WI38 (cell line): Measurements from ENCODE around the gene COL4A2.

Experiments
- H3K4me3 ChIP-seq: 2 replicates; pipeline ENCODE4 v1.5.1; 2011; ENCODE audit warnings: low read depth, mild to moderate bottlenecking, control low read depth, low read length
- TF ChIP-seq, protein P1 (sequence below): IDR thresholded peaks from 2 replicates; pipeline ENCODE4 v1.5.1; 2012; ENCODE audit warnings: low read depth, mild to moderate bottlenecking, control low read depth, low read length

The COL4A2 gene

DNA sequence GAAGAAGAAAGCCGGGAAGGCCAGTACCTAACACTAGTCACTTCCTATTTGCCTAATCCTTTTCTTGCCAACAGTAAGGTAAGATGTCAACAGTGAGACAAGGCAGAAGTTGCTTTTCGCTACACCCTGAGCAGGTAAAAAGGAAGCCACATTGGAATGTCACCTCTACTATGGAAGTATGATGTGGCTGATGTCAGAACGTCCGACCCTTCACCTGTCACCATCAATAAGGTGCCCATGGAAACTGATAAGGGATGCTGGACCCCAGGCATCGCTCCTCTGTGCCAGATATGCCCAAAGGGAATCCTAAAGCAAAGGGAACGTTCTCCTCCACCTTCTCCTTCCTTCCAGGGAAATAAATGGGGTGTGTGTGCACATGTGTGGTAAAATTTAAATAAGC is 34.4 kb upstream of the COL4A2 start:
- no peak overlapping the region for H3K4me3 ChIP-seq
- TF ChIP-seq, protein P1, sequence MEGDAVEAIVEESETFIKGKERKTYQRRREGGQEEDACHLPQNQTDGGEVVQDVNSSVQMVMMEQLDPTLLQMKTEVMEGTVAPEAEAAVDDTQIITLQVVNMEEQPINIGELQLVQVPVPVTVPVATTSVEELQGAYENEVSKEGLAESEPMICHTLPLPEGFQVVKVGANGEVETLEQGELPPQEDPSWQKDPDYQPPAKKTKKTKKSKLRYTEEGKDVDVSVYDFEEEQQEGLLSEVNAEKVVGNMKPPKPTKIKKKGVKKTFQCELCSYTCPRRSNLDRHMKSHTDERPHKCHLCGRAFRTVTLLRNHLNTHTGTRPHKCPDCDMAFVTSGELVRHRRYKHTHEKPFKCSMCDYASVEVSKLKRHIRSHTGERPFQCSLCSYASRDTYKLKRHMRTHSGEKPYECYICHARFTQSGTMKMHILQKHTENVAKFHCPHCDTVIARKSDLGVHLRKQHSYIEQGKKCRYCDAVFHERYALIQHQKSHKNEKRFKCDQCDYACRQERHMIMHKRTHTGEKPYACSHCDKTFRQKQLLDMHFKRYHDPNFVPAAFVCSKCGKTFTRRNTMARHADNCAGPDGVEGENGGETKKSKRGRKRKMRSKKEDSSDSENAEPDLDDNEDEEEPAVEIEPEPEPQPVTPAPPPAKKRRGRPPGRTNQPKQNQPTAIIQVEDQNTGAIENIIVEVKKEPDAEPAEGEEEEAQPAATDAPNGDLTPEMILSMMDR: no peak

DNA sequence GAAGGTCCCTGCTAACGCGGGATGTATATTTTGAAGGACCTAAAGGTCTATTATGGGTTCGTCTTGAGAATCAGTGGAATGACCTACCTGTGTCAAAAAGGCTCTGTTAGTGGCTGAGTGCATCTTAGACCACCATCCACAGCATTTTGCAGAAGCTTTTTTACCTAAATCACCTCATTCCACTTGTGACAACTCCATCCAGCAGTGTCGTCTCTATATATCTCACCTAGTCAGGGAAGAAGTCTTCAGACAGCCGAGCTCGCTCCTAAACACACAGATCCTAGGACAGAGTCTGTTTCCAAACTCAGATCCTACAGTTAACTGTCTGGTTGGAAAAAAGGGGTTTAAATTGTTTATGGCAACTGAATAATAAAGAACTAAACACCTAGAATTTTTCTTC is 33.8 kb upstream of the COL4A2 start:
- TF ChIP-seq, protein P1: no peak
- H3K4me3 ChIP-seq: no peak overlapping the region

DNA sequence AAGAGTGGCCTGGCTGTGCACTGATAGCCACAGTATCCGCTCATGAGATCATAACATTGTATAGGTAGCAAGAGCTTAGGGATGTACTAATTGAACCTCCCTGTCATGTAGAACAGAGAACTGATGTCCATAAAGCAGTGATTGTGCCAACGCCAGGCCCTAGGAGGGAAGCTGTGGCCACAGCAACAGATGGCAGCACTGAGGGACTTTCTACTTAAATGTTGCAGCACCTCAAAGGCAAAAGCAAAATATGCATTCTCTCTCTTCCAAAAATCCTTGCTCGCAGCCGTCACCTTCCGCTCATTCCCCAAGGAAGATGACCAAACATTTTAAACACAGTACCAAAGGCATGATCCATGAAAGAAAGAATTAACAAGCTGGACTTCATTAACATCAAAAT is 32.4 kb upstream of the COL4A2 start:
- no peak overlapping the region for H3K4me3 ChIP-seq
- TF ChIP-seq, protein P1: no peak

DNA sequence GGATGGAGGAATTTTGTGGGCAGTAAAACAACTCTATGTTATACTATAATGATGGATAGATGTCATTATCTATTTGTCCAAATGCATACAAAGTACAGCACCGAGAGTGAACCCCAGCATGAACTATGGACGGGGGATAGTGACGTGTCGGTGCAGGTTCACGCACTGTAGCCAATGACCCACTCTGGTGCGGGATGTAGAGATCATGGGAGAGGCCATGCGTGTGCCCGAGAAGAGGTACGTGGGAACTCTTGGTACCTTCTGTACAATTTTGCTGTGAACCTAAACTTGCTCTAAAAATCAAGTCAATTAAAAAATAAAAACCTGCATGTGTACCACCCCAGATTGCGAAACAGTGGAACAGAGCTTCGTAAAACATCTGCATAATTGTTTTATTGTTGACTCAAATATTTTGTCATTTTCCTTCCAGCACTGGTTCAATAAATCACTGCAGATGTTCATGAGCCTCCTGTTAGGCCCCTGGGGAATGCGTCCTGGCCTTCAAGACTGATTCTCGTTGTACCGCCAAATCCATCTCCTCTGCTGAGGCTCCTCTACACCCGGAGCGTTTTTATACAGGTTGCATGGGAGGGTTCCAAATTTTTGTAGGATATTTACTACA is 31.0 kb upstream of the COL4A2 start:
- H3K4me3 ChIP-seq: no peak overlapping the region
- TF ChIP-seq, protein P1: no peak

DNA sequence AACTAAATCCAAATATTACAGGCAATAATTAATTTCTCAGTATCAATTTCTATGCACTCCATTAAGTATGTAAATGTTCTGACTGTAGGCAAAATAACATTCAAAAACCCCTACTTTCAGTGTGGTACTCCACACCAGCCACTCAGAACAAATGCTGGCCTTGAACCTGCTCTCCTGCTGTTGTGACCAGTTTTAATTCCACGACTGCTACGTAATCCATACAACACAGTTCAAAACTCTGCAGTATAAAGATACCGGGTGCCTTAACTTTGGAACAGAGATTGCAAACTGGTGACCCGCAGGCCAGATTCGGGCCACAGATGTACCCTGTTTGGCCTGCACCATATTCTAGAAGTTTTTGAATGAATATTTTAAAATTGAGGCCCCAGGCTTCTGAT is 30.5 kb upstream of the COL4A2 start:
- no peak overlapping the region for H3K4me3 ChIP-seq
- TF ChIP-seq, protein P1: no peak

DNA sequence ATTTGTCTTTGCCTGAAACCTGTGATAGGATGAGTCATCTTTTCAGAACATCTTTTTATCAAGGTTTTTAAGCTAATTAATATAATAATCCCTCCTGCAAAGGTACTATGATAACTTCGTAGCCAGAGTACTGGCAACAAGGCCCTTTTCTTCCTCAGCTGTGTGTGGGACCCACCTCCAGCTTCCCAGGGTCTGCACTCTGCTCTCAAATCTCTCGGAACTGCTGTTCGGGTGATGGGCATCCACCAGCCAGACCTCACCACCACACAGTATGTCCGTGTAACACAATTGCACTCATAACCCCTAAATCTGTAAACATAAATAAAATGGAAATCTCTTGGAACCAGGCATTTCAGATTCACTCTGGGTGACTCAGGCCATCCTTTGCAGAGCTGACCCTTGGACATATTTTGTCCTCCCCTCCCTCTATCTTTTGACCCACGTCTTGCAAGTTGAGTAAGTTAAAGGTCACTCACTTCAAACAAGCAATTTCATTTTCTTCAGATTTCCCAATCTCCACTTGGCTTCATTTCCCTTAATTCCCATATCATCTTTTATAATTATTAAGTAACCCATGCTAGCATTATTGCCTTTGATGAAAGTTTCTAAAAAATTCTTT is 29.6 kb upstream of the COL4A2 start:
- TF ChIP-seq, protein P1: no peak

DNA sequence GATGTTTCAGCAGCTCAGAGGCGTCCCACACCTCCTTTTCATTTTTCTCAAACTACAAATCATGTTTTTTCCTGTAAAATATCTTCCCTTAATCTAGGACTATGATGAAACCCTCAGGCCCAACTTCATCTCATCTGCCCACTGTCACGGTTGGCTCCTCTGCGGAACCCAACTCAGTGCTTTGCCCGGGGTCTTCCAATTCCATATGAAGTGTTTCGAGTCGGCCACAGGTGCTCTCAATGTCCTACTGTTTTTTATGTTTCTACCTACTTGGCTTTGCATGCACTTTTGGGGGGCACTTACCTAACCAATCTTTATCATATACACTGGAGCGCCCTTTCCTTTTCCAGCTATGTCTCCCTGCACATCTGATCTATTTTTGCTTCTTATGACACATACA is 28.2 kb upstream of the COL4A2 start:
- TF ChIP-seq, protein P1: no peak
- H3K4me3 ChIP-seq: no peak overlapping the region

More for the DNA sequence above, 29.6 kb upstream of the COL4A2 start:
- no peak overlapping the region for H3K4me3 ChIP-seq
